ENCODE data around the gene DCST1.

DNA sequence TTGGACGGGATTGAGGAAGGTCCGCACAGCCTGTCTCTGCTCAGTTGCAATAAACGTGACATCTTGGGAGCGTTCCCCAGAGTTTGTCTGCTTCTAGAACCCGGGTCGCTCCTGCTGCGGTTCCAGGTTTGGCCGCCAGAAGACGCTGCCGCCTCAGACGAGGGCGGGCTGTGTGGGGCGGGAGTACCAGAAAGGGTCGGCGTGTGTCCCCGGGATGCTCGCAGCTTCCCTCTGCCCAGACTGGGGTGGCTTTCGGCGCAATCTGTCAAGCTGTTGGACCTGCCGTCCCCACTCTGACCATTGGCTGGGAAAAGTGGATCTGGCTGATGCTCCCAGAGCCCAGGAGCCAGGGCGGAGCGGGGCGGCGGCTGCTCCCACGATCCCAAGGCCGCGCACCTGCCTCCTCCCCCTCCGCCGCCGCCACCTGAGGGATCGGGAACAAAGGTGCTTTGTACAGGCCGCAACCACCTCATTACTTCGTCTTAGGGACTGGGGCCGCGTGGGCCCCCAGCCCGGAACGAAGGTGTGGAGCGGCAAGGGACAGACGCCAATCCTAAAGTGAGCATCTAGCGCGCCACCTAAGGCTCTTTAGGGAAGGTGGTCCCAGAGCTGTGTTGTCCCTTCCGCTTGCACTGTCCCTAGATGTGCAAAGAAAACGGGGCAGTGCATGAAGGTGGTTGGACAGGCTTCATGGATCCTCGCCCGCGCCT is 29.2 kb downstream of the DCST1 start:
- TF ChIP-seq, protein P1, sequence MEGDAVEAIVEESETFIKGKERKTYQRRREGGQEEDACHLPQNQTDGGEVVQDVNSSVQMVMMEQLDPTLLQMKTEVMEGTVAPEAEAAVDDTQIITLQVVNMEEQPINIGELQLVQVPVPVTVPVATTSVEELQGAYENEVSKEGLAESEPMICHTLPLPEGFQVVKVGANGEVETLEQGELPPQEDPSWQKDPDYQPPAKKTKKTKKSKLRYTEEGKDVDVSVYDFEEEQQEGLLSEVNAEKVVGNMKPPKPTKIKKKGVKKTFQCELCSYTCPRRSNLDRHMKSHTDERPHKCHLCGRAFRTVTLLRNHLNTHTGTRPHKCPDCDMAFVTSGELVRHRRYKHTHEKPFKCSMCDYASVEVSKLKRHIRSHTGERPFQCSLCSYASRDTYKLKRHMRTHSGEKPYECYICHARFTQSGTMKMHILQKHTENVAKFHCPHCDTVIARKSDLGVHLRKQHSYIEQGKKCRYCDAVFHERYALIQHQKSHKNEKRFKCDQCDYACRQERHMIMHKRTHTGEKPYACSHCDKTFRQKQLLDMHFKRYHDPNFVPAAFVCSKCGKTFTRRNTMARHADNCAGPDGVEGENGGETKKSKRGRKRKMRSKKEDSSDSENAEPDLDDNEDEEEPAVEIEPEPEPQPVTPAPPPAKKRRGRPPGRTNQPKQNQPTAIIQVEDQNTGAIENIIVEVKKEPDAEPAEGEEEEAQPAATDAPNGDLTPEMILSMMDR (conservative IDR thresholded peaks at IDR 0.05 in 1 of 2, IDR thresholded peaks at IDR 0.05 in 1 of 2; ENCODE audit: extremely low read depth in 1 of 2, insufficient read depth in 1 of 2, low read depth in 1 of 2, low read length in 2 of 2): peak; percentile 62 to 83
- TF ChIP-seq EZH2 (IDR thresholded peaks at IDR 0.05; ENCODE audit: borderline replicate concordance, low read length): no peak

Measured in mammary epithelial cell (primary cell).